HPDE6-E6E7 (cell line): ENCODE measurements around the gene UGT1A3.

Source experiments
- DNase-seq: peaks from one replicate; pipeline ENCODE4 v3.0.0; 2011; ENCODE audit warnings: missing footprints; ENCODE audit errors: extremely low spot score

Gene UGT1A3

GRCh38 chr2:233758141-233758540, 29.3 kb downstream of the UGT1A3 start:
- no peak for DNase-seq

- no peak for DNase-seq
Observed at GRCh38 chr2:233758849-233759248, 30.0 kb downstream of the UGT1A3 start.

- DNase-seq: no peak
Observed at GRCh38 chr2:233760043-233760442, 31.2 kb downstream of the UGT1A3 start, which contains the start of gene UGT1A1. TSS of gene UGT1A1 (plus strand) at chr2:233760270. CDS start at chr2:233760288, 18 bp downstream.

DNA sequence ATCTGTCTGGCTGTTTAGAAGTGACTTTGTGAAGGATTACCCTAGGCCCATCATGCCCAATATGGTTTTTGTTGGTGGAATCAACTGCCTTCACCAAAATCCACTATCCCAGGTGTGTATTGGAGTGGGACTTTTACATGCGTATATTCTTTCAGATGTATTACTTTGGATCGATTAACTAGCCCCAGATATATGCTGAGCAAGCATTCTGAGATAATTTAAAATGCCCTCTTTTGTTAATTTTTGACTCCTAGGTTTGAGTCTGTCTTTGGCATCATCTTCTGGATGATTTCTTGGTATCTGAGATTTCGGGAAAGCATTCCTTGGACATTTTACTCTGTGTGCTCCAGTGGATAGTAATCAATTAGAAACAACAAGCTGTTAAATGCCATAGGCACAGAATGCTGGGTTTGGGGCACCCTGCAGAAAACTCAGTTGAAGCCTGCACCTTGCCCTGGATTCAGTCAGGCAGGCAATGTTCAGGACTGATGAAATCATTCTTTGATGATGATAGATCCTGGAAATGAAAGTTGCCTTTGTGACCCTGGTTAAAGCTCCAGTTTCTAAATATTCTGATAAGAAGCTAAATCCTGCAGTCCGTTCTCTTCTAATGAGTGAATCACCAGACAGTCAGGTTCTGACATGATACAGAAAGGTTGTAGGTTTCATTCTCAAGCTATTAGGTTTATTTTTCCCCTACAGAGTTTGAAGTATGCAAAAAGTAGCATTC, 32.4 kb downstream of the UGT1A3 start:
- DNase-seq: peak; percentile 70

GRCh38 chr2:233764264-233764663, 35.4 kb downstream of the UGT1A3 start:
- DNase-seq: no peak

GRCh38 chr2:233764761-233765160, 35.9 kb downstream of the UGT1A3 start:
- DNase-seq: no peak

DNA sequence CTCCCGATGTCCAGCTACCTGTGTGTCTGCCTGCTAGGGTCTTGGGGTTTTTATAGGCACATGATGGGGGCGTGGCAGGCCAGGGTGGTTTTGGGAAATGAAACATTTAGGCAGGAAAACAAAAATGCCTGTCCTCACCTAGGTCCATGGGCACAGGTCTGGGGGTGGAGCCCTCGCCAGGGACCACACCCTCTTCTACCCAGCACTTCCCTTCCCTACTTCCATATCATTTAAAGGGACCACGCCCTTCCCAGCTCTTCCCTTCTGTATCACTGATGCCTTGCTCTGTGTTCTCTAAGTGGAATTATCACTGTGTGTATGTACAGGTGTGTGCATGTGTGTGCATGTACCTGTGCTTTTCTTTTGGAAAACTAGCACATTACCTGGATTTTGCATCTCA, 37.6 kb downstream of the UGT1A3 start:
- DNase-seq: no peak

GRCh38 chr2:233768076-233768475, 39.2 kb downstream of the UGT1A3 start:
- DNase-seq: no peak

GRCh38 chr2:233769260-233769659, 40.4 kb downstream of the UGT1A3 start:
- no peak for DNase-seq

DNA sequence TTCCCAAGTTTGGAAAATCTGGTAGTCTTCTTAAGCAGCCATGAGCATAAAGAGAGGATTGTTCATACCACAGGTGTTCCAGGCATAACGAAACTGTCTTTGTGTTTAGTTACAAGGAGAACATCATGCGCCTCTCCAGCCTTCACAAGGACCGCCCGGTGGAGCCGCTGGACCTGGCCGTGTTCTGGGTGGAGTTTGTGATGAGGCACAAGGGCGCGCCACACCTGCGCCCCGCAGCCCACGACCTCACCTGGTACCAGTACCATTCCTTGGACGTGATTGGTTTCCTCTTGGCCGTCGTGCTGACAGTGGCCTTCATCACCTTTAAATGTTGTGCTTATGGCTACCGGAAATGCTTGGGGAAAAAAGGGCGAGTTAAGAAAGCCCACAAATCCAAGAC, 43.3 kb downstream of the UGT1A3 start:
- no peak for DNase-seq

- no peak for DNase-seq
Observed at GRCh38 chr2:233772583-233772982, 43.7 kb downstream of the UGT1A3 start.

DNA sequence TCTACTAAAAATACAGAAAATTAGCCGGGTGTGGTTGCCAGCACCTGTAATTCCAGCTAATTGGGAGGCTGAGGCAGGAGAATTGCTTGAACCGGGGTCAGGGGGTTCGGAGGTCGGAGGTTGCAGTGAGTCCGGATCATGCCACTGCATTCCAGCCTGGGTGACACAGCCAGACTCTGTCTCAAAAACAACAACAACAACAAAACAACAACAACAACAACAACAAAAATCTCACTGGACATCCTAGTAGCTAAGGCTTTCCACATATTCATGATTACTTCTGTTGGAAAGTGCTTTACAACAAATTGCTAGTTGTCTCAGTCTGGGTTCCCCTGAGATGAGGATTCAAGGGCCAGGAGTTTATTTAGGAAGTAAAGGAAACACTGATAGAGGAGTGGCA, 45.0 kb downstream of the UGT1A3 start:
- no peak for DNase-seq

GRCh38 chr2:233775414-233775813, 46.6 kb downstream of the UGT1A3 start:
- no peak for DNase-seq

DNA sequence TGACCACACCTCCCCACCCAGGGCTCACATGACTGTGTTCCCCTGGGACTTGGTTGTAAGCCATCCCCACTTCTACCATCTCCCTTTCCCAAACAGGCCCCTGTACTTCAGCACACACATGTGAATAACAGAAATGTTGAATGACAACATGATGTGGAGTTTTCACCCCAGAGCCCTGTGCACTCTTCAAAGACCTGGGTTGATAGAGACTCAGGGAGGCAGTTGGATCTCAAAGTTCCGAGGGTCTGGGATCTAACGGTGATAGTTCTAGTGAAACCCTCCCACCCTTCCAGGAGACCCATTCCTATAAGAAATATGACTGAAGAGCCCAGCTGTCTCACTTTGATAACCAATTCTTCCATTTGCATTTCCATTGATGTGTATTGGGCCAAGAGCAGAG, 49.2 kb downstream of the UGT1A3 start, which contains the start of gene MROH2A:
Gene MROH2A, plus strand, starts transcription at position 301 of the 400 bp plus-strand sequence. CDS start 1,029 bp downstream, outside the sequence.
- DNase-seq: no peak

- no peak for DNase-seq
Observed at GRCh38 chr2:233779722-233780121, 50.9 kb downstream of the UGT1A3 start.

- no peak for DNase-seq
Observed at GRCh38 chr2:233780771-233781170, 51.9 kb downstream of the UGT1A3 start.

GRCh38 chr2:233789554-233789953, 60.7 kb downstream of the UGT1A3 start:
- DNase-seq: no peak

- DNase-seq: no peak
Observed at GRCh38 chr2:233791151-233791882, 62.5 kb downstream of the UGT1A3 start.

DNA sequence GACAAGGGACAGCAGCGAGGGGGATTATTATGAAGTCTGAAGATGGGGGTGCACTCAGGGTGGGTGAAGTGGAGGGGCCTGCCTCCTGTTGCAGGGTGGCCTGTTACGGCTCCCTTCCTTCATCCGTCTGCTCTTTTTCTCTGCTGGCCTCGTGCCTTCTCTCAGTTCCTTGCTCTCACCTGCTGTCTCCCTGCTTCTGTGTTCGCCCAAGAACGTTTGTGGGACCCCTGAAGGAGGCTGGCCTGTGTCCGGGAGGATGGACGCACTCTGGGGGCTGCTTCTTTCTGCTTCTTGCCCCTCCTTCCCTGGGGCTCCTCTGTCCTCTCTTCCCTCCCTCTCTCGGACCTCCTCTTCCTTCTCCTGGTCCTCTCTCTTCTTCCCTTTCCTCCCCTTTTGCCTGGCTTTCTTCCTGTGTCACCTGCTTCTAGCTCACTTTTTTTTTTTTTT, 63.1 kb downstream of the UGT1A3 start:
- no peak for DNase-seq

DNA sequence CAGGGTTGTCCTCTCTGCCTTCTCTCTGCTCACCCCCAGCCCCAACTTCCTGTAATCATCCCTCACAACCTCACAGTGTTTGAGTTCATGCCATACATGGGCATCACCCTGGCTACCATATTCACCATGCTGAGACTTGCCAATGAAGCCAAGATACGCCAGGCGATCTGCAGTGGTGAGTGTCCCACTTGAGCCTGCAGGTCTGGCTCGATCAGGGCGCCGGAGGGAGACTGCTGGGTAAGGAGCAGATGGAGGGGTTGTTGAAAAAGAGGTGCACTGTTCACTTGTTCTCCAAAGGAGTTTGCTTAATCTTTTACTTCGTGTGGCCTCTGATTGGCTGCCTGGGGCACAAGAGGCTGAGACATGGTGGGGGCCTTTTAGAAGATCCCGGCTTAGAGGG, 63.9 kb downstream of the UGT1A3 start:
- DNase-seq: no peak

GRCh38 chr2:233793465-233794127, 64.8 kb downstream of the UGT1A3 start:
- no peak for DNase-seq

- DNase-seq: no peak
Observed at GRCh38 chr2:233794128-233794658, 65.4 kb downstream of the UGT1A3 start.
